ENCODE measurements around the gene DRG2. TPM values are rescaled to one million over a fixed set of nuclear protein-coding genes. Genes with fewer than 3 reads are reported as not detected.
A peak's percentile ranks its signal among the peaks of the same experiment; 100 is the strongest.

The DRG2 gene
- polyA plus RNA-seq, 3 donors: 26.9 to 36.1 (median 32.0) TPM

- intact Hi-C loops (cut with micrococcal nuclease): no loop called here
Measured at GRCh38 chr17:18101828-18102227, 14.1 kb downstream of the DRG2 start.

GRCh38 chr17:18102640-18103039 lies 14.9 kb downstream of the DRG2 start:
- H4K20me1 ChIP-seq (ENCODE audit: insufficient read depth, low read length): peaks cover 5% of the 10 kb centered on the region
- H3K36me3 ChIP-seq (replicated peaks in 1 of 2; ENCODE audit: control insufficient read depth in 1 of 2, insufficient read depth in 2 of 2, low read length in 2 of 2): peaks cover 78 to 93% of the 10 kb centered on the region in 2 donors
- no peak overlapping the region for H3K4me2 ChIP-seq (replicated peaks; ENCODE audit: extremely low read depth, low read length, poor library complexity, severe bottlenecking)
- no peaks in the 10 kb centered on the region for H3K27me3 ChIP-seq (ENCODE audit: control insufficient read depth in 2 of 2, insufficient read depth in 2 of 2, low read length in 2 of 2)
- intact Hi-C loops (cut with micrococcal nuclease): no loop called here
- H3K27me3 Mint-ChIP-seq (ENCODE audit: low read depth in 3 of 3): no peaks in the 10 kb centered on the region
- H3K9ac ChIP-seq (ENCODE audit: insufficient read depth, low read length, poor library complexity, severe bottlenecking): no peak overlapping the region
- DNase-seq: no peak
- peaks cover 68 to 83% of the 10 kb centered on the region in 2 donors for H3K36me3 Mint-ChIP-seq
- no peak for TF ChIP-seq CTCF (IDR thresholded peaks at IDR 0.05)
- no peak overlapping the region for H3K27ac ChIP-seq (ENCODE audit: low read depth in 1 of 2, low read length in 2 of 2)
- no peak overlapping the region for H2AFZ ChIP-seq (ENCODE audit: insufficient read depth, low read depth, low read length, poor library complexity, severe bottlenecking)
- no peak overlapping the region for H3K4me3 ChIP-seq (replicated peaks in 1 of 3; ENCODE audit: low read depth in 2 of 3, low read length in 3 of 3)
- no peaks in the 10 kb centered on the region for H3K9me3 Mint-ChIP-seq
- H3K4me3 Mint-ChIP-seq: no peak overlapping the region
- peaks cover 11% of the 10 kb centered on the region for H3K4me1 Mint-ChIP-seq
- peak overlapping the region in 2 of 7 donors; percentile 54 to 66 for H3K27ac Mint-ChIP-seq
- no peaks in the 10 kb centered on the region for H3K9me3 ChIP-seq (replicated peaks in 1 of 2; ENCODE audit: control insufficient read depth in 1 of 2, insufficient read depth in 1 of 2, low read length in 2 of 2)
- H3K79me2 ChIP-seq (ENCODE audit: insufficient read depth, low read length): no peaks in the 10 kb centered on the region
- H3K4me1 ChIP-seq (ENCODE audit: control insufficient read depth in 1 of 2, insufficient read depth in 2 of 2, low read length in 2 of 2): peaks cover 4 to 11% of the 10 kb centered on the region in 2 donors
- WGBS (ENCODE audit: insufficient coverage): 40% methylated on average over 3 of the region's 3 CpGs

More at GRCh38 chr17:18101828-18102227, 14.1 kb downstream of the DRG2 start:
- Histone ChIP-seq H3K4me3 (replicated peaks in 1 of 3; ENCODE audit: low read depth in 2 of 3, low read length in 3 of 3) (no peak overlapping the region), H3K27me3 (ENCODE audit: control insufficient read depth in 2 of 2, insufficient read depth in 2 of 2, low read length in 2 of 2) (no peaks in the 10 kb centered on the region), H3K4me1 (ENCODE audit: control insufficient read depth in 1 of 2, insufficient read depth in 2 of 2, low read length in 2 of 2) (peaks cover 4 to 11% of the 10 kb centered on the region in 2 donors), H3K9ac (ENCODE audit: insufficient read depth, low read length, poor library complexity, severe bottlenecking) (no peak overlapping the region), H4K20me1 (ENCODE audit: insufficient read depth, low read length) (peaks cover 10% of the 10 kb centered on the region), H3K79me2 (ENCODE audit: insufficient read depth, low read length) (no peaks in the 10 kb centered on the region), H3K27ac (ENCODE audit: low read depth in 1 of 2, low read length in 2 of 2) (no peak overlapping the region), H2AFZ (ENCODE audit: insufficient read depth, low read depth, low read length, poor library complexity, severe bottlenecking) (no peak overlapping the region), H3K4me2 (replicated peaks; ENCODE audit: extremely low read depth, low read length, poor library complexity, severe bottlenecking) (no peak overlapping the region), H3K9me3 (replicated peaks in 1 of 2; ENCODE audit: control insufficient read depth in 1 of 2, insufficient read depth in 1 of 2, low read length in 2 of 2) (no peaks in the 10 kb centered on the region), H3K36me3 (replicated peaks in 1 of 2; ENCODE audit: control insufficient read depth in 1 of 2, insufficient read depth in 2 of 2, low read length in 2 of 2) (peaks cover 78 to 93% of the 10 kb centered on the region in 2 donors)
- TF ChIP-seq CTCF (IDR thresholded peaks at IDR 0.05): no peak
- Mint-ChIP-seq H3K27ac (no peak overlapping the region), H3K4me3 (no peak overlapping the region), H3K9me3 (no peaks in the 10 kb centered on the region), H3K4me1 (peaks cover 11% of the 10 kb centered on the region), H3K27me3 (ENCODE audit: low read depth in 3 of 3) (no peaks in the 10 kb centered on the region), H3K36me3 (peaks cover 71 to 85% of the 10 kb centered on the region in 2 donors)
- DNase-seq: no peak
- WGBS (ENCODE audit: insufficient coverage): 86% methylated on average over 9 of the region's 9 CpGs

Measured in CD14-positive monocyte (primary cell).